GM18909 (cell line): Measurements from ENCODE around the gene MRPL48.
"Not testable (repeated sequence)": the region's sequence is repeated elsewhere in the genome, so short reads cannot be mapped to it uniquely, and the experiment has no call there.

Source experiments
- ATAC-seq: cut with Tn5 transposase; IDR thresholded peaks from one replicate; pipeline ENCODE4 v1.9.1; 2021; ENCODE audit warnings: mild to moderate bottlenecking; ENCODE audit not compliant: unreplicated experiment, poor library complexity

Gene MRPL48

DNA sequence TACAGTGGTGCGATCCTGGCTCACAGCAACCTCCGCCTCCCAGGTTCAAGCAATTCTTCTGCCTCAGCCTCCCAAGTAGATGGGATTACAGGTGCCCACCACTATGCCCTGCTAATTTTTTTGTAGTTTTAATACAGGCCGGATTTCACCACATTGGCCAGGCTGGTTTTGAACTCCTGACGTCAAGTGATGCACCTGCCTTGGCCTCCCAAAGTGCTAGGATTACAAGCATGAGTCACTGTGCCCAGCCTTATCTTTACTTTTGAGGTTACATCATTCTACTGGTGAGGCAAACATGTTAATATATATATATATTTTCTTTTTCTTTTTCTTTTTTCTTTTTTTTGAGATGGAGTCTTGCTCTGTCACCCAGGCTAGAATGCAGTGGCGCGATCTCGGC lies 16.9 kb upstream of the MRPL48 start:
- ATAC-seq = not testable (repeated sequence)

DNA sequence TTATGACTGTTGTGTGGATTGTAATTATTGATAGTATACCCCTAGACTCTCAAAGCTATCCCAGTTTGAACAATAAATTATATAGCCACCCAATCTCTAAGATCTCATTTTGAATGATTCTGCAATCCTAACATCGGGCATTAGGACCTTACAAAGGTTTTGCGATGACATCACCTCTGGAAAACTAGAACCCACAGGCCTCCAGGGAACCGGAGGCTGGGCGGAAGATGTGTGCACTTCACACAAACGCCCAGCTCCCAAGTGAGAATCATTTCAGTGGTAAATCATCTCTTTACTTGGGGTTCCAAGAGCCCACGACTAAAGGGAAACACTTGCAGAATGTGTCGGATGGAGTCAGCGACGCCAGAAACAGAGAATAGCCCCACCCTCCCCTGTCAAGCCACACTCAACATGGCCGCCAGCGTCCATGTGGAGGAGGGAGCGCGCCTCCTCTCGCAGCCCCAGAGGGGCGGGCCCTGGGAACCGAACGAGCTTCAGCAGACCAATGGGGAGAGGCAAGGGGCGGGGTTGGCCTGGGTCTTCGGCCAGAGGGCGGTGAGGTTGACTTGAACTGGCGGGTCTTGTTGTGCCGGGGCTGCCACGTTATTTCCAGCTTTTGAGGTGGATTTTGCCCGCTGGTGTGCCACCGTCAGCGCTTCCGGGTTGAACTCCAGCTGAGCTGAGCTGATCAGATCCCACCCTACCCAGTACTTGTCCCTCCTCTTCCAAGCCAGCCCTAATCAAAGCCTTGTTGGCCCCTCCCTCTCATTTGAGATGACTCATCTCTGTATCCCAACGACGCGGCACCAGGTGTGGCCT lies 8.4 kb upstream of the MRPL48 start:
- ATAC-seq = peak; percentile 97

DNA sequence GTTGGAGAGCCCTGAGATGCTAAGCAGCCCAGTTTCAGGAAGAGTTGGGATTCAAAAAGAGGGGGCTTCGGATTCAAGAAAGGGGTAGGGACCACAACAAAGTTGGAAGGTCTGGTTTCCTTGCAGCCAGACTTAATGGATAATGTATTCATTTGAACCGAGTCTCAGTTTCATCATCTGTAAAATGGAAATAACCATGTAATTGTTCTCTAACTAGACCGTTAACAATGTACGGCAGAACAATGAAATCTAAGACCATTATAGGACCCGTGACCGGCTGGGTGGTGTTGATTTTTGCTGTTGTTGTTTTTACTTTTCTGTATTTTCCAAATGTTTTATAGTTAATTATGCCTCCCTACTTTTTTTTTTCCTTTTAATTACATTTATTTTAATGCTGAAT lies 6.4 kb upstream of the MRPL48 start:
- no peak for ATAC-seq

DNA sequence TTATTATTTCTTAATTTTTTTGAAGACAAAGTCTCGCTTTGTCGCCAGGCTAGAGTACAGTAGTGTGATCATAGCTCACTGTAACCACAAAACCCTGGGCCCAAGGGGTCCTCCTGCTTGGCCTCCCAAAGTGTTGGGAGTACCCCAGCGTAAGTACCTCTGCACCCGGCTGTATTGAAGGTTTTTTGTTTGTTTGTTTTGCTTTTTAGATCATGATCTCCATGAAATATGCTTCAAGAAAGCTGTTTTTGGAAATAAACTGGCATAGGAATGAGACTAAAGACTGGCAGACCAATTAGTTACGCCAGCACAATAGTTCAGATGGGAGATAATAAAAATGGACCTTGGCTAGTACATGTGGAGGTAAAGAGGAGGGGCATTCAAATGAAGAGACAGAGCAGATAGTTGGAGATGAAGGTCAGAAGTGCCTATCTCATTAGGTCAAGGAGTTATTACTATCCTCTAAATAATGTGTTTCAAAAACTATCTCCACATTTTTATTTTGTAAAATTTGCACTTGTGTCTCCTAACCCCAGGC lies 4.1 kb upstream of the MRPL48 start:
- no peak for ATAC-seq

DNA sequence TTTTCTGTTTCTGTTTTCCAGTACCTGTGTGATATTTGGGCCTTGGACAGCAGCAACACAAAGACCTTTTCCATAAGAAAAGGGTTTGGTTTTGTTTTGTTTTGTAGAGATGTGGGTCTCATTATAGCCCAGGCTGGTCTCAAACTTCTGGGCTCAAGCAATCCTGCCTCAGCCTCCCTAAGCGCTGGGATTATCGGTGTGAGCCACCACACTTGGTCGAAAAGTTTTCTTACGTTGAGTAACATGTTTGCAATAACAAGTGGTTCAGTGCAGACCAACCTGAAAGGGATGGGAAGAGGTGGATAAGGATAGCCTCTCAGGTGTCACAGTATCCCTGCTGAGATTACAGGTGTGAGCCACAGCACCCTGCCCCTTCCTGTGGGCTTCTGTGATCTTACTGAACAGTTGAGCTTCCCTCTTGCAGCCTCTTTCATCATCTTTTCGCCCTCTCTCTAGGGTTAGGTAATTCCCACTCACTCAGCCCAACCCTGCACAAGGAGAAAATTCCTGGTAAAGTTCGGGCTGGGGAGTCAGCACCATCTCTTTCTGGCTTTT lies 3.5 kb upstream of the MRPL48 start:
- ATAC-seq = no peak

DNA sequence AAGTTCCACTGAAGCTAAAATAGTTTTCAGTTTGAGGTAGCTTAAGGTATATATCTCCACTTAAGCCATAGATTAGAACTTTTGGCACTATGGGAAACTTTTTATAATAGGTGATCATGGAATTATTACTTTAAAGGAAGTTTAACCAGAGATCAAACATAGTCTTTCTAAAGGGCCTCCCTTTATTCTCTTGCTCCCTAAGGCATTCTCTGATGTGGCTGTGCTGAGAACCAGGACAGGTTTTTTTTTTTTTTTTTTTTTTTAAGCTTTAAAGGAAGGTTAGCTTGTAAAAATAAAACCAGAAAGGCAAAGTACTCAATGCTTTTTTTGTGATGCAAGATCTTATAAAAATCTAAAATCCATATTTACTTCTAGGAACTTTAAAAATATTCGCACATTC lies 2.9 kb upstream of the MRPL48 start:
- ATAC-seq = no peak

DNA sequence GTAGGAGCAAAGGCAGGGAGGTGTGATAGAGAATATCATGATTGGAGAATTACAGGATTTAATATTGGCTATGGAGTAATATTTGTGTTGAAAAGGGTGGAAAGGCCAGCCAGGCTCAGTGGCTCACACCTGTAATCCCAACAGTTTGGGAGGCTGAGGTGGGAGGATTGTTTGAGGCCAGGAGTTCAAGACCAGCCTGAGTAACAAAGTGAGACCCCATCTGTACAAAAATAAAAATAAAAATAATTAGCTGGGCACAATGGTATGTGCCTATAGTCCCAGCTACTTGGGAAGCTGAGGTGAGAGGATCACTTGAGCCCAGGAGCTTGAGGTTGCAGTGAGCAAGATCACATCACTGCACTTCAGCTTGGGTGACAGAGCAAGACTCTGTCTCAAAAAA lies 2.2 kb upstream of the MRPL48 start:
- ATAC-seq = not testable (repeated sequence)

DNA sequence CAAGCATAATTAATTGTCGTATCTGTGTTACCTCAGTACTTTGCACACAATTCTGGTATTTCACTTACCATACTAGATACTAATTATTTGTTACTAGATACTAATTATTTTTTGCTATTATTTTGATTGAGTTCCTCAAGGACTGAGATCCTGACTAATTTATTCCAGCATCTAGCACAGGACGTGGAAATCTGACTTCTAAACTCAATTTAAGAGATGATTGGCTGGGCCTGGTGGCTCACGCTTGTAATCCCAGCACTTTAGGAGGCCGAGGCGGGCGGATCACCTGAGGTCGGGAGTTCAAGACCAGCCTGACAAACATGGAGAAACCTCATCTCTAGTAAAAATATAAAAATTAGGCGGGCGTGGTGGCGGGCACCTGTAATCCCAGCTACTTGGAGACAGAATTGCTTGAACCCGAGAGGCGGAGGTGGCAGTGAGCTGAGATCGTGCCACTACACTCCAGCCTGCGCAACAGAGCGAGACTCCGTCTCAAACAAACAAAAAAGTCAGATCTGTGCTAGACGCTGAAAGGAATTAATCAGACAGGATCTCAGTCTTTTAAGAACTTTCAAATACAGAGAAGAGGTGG lies 527 bp upstream of the MRPL48 start:
- ATAC-seq = no peak

DNA sequence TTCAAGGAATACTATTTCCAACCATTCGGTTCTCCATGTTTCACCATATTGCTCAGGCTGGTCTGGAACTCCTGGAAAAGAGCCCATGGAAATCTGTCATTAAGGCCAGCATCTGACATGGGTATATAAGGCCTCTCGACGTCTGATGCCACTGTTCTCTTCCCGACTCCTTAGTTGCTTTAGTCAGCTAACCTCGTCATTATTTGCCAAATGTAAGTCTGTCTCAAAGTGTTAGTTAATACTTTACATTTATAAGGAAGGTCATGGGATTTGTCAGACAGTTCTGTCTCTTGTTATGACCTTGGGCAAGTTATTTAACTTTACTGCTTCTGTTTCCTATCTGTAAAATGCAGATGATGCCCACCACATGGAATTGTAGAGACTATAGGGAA lies 1.6 kb downstream of the MRPL48 start:
- ATAC-seq = no peak

DNA sequence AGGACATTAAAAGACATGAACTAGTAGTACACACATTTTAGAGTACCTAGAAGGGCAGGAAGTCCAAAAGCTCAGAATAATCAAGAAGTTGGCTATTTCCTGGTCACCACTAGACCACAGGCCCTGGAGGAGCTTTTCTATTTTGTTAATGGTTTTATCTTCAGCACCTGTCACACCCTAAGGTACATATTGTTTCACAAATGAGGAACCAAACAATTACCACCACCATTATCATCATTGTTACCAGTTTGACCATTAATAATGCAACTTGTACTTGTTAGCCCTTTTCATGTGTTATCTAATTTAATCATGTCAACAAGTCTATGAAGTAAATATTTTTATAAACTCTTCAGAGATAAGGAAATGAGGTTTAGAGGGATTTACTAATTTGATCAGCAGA lies 4.9 kb downstream of the MRPL48 start:
- no peak for ATAC-seq

DNA sequence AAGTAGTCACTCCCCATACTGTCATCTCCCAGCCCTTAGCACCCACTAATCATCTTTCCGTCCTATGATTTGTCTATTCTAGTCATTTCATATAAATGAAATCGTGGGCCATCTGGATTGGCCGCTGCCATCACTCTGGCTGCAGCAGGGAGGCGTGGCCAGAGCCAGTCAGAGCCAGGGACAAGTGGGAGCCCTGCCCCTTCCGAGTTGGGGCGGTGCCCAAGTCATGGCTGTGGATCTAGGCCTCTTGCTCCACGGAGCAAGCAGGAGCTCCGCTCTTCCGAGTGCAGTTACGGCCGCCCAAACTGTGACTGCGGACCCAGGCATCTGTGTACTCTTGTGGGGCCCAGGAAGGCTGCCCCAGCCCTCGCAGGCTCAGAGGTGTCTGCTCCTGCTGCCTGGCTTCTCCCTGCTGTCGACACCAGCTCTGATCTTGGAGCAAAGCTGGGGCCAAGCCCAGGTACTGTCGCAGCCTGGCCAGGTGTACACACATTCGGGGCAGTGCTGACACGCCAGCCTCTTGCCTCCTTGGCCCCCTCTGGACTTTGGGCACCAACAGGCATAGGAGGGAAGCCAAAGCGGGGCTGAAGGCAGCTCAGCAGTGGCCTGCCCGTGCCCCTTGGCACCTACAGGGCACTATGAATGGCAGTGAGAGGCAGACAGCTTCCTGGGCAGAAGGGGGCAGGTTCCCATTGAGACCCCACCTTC lies 8.4 kb downstream of the MRPL48 start:
- ATAC-seq = no peak

DNA sequence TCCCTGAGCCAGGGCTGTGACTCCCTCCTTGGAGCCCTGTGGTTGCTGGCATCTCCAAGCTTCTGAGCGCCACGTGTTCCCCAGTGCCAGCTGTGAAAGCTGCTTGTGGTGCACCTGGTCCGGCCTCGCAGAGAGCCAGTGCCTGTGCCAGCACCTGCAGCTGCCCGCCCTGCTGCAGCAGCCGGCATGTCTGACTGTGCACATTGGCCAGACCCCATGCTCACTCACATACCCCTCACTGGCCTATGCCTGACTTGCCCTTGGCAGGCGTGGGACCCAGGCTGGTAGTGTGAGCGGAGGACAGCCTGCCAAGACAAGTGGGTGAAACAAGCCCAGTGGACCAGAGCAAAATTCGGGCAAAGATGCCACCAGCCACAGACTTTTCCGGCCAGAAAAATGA lies 9.8 kb downstream of the MRPL48 start:
- no peak for ATAC-seq

DNA sequence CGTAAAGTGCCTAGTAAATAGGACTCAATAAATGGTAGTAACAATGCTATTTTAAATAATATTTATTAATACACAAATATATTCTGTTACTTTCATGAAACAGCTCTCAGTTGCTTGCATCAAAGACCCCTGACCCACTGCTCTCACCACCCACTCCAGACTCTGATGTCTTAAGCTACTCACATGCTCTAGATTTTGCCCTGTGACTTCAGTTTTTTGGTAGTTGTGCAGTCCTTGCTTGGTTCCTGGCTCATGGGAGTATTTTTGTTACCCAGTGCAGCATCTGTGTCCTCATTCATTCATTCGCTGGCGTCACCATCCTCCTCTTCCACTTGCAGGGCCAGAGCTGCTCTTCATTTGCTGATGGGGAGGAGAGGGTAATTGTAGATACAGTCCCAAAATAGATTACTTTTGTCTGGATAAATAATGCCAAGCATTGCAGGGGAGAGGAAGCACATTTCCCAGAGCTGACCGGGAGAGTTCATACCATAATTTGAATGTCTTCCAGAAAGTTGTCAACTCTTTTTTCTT lies 12.7 kb downstream of the MRPL48 start:
- ATAC-seq = no peak

DNA sequence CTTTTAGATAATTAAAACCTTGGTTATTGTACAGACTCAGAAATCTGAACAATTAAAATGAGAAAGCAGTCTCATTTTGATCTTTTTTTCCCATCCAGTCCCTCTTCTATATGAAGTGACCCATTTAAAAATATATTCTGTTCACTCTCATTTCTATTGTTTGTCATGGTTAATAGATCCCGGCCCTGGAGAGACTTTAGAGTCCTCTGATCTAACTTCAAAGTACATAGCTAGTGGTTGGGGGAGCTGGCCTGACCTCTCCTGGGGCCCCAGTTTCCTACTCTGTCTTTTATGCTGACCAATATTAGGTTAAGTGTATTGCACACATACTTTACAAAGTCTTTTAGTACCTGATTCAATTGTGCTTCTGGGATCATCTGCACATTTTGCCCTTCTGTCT lies 13.5 kb downstream of the MRPL48 start:
- no peak for ATAC-seq

DNA sequence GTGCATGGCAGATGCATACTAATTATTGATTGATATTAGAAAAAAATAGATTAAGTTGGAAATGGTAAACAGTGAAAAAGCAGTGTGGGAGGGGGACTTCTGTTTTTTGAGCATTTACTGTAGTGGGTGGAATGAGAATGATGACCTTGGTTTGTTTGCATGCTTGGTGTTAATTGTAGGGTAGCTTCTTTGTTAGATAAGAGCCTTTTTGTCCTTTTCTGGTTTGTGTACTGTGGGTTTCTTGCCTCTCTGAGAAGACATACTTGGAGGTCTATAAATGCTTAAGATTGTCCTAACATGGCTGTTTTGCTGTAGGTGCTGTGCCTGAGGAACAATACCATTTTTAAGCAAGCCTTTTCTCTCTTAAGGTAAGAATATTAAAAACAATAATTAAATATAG lies 17.0 kb downstream of the MRPL48 start:
- ATAC-seq = no peak

DNA sequence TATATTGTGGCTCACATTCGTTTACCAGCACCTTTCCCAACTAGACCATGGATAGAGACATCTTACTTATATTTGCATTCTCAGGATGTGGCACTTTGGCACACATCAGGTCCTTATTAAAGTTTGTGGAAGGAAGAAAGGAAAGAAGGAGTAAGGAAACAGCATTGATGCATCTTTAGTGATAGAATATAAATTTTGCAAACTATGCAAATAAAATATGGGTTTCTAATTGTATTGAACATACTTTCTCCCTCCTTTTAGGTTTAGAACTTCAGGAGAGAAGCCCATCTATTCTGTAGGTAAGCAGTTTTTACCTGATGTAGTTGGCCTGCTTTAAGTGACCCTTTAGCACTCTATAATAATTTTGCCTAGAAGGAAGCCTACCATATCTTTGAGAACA lies 20.4 kb downstream of the MRPL48 start:
- ATAC-seq = no peak

DNA sequence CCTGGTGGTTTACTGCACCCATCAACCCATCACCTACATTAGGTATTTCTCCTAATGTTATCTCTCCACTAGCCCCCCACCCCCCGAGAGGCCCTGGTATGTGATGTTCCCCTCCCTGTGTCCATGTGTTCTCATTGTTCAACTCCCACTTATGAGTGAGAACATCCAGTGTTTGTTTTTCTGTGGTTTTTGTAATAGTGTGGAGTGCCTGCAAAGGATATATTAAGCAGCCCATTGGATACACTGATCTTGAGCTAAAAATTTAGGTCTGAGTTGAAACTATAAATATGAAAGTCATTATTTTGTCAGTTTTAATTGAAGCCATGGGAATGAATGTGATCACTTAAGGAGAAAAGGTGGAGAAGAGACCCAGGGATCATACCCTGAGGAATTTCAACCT lies 23.0 kb downstream of the MRPL48 start:
- no peak for ATAC-seq

DNA sequence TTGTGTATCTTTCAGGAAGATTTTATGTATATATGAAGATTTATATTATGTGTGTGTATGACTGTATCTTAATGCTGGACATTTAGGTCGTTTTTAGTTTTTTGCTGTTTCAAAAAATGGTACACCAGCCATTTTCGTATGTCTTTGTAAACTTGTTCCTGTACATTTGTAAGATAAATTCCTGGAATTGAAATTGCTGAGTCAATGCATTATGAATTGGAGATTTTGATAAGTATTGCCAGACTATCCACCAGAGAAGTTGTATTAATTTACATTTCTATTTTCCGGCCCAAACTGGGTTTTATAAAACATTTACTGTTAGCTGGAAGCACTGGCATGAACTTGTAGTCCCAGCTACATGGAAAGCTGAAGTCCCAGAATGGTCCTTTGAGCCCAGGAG lies 24.6 kb downstream of the MRPL48 start:
- ATAC-seq = no peak

DNA sequence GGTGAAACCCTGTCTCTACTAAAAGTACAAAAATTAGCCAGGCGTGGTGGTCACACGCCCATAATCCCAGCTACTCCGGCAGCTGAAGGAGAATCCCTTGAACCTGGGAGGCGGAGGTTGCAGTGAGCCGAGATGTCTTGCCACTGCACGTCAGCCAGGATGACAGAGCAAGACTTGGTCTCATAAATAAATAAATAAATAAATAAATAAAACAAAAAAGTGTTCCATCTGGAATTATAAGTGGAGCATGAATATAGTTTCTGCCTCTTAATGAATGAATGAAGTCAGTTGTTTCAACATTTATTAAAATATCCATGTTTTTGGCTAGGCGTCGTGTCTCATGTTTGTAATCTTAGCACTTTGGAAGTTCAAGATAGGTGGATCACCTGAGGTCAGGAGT lies 27.1 kb downstream of the MRPL48 start:
- no peak for ATAC-seq

DNA sequence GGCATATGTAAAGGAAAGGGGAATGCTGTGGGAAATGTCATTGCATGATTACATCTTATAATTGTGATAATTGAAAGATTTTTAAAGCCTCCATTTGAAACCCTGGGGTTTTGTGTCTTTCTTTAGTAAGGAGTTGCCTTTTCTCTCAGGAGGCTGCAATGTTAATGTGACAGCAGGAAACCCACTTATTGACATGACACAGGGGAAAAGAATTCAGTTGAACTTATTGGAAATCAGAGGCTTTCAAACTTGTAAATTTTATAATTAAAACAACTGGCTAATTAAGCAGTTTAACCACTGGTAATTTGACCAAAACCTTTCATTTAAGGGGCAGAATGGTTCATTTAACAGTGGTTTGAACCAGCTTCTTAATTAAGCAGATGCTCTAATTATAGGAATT lies 31.2 kb downstream of the MRPL48 start:
- no peak for ATAC-seq

DNA sequence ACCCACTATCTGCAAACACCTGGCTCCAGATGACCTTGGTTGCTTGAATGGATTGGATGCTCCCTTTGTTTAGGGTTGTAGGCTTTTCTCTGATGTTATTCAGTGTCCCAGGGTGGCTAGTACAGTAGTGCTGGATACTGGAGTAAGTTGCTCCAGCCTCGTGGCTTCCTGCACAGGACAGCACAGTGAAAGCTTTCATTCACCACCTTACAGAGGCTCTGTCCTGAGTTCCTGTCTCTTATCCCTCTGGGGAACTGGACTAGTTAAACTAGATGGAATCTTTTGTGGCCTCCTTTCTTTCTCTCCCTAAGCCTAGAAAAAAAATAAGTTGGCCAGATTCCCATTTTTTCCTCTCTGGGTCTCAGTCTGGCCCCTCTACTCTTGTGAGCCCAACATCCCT lies 42.6 kb downstream of the MRPL48 start:
- ATAC-seq = no peak
